Activated CD8-positive, alpha-beta T cell treated with anti-CD3 and anti-CD28 coated beads for 36 hours (primary cell): Measurements from ENCODE around the gene OR2L5. TPM values are rescaled to one million over a fixed set of nuclear protein-coding genes. Genes with fewer than 3 reads are reported as not detected.

Experiments used
- ATAC-seq: fragments of 200-7000 bp; cut with Tn5 transposase; one replicate; pipeline ENCODE4 v1.10.0; 2021; ENCODE audit warnings: mild to moderate bottlenecking, moderate library complexity
- CTCF ChIA-PET: fragments of 350-600 bp; sonication (Branson Sonifier 250); formaldehyde crosslinking; loops from one replicate; lab custom pipeline; 2021; ENCODE audit warnings: antibody characterized with exemption; lab: Charles Lee
- POLR2A ChIA-PET: fragments of 350-600 bp; sonication (Branson Sonifier 250); formaldehyde crosslinking; loops from one replicate; lab custom pipeline; 2021; ENCODE audit warnings: antibody characterized with exemption; lab: Charles Lee
- DNase-seq: peaks from one replicate; pipeline ENCODE4 v3.0.0-alpha.2; 2020
- H3K27ac Mint-ChIP-seq: one replicate; pipeline ENCODE4 v1.8.0; 2021; ENCODE audit warnings: mild to moderate bottlenecking, mixed read lengths
- H3K27me3 Mint-ChIP-seq: one replicate; pipeline ENCODE4 v1.8.0; 2021; ENCODE audit warnings: mixed read lengths
- H3K36me3 Mint-ChIP-seq: one replicate; pipeline ENCODE4 v1.8.0; 2021; ENCODE audit warnings: low read depth, mixed read lengths
- H3K4me1 Mint-ChIP-seq: one replicate; pipeline ENCODE4 v1.8.0; 2021; ENCODE audit warnings: low read depth, mixed read lengths
- H3K4me3 Mint-ChIP-seq: one replicate; pipeline ENCODE4 v1.8.0; 2021; ENCODE audit warnings: mild to moderate bottlenecking, moderate library complexity, mixed read lengths
- H3K9me3 Mint-ChIP-seq: one replicate; pipeline ENCODE4 v1.8.0; 2021; ENCODE audit warnings: mixed read lengths
- CTCF ChIP-seq: fragments of 200-600 bp; IDR thresholded peaks from one replicate; pipeline ENCODE4 v1.8.0; 2022; ENCODE audit warnings: antibody characterized with exemption, mild to moderate bottlenecking
- intact Hi-C: fragments of 100-400 bp; cut with micrococcal nuclease; formaldehyde crosslinking; loops from one replicate; pipeline ENCODE4 v1.10.0; 2022
- total RNA-seq, 2 experiments: library from RNA; stranded (reverse); gene quantifications; one replicate each; pipeline ENCODE4 v1.2.3, GENCODE V29; 2021

The OR2L5 gene
- total RNA-seq, 2 experiments from 2014 or later: not detected

DNA sequence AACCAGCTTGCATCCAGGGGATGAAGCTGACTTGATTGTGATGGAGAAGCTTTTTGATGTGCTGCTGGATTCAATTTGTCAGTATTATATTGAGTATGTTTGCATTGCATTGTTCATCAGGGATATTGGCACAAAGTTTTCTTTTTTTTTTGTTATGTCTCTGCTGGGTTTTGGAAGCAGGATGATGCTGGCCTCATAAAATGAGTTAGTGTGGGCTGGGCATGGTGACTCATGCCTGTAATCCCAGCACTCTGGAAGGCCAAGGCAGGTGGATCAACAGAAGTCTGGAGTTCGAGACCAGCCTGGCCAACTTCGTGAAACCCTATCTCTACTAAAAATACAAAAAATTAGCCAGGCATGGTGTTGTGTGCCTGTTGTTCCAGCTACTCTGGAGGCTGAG lies 41.8 kb downstream of the OR2L5 start:
- CTCF ChIA-PET: no interaction called here
- POLR2A ChIA-PET: no interaction called here
- intact Hi-C loops: no loop called here
- no peak for TF ChIP-seq CTCF
- no peaks in the 10 kb centered on the region for H3K27me3 Mint-ChIP-seq
- DNase-seq (no peak), ATAC-seq (no peak)
- H3K4me3 Mint-ChIP-seq: no peak overlapping the region
- no peaks in the 10 kb centered on the region for H3K36me3 Mint-ChIP-seq
- no peaks in the 10 kb centered on the region for H3K4me1 Mint-ChIP-seq
- H3K27ac Mint-ChIP-seq: no peak overlapping the region
- peaks cover 26% of the 10 kb centered on the region for H3K9me3 Mint-ChIP-seq

- no peak for DNase-seq
- H3K4me1 Mint-ChIP-seq: no peaks in the 10 kb centered on the region
- intact Hi-C loops: no loop called here
- H3K36me3 Mint-ChIP-seq: no peaks in the 10 kb centered on the region
- POLR2A ChIA-PET: no interaction called here
- H3K27ac Mint-ChIP-seq: no peak overlapping the region
- TF ChIP-seq CTCF: no peak
- H3K9me3 Mint-ChIP-seq: peaks cover 13% of the 10 kb centered on the region
- CTCF ChIA-PET: no interaction called here
- no peaks in the 10 kb centered on the region for H3K27me3 Mint-ChIP-seq
- no peak overlapping the region for H3K4me3 Mint-ChIP-seq
- ATAC-seq: no peak
Measured at GRCh38 chr1:248065071-248065470, 51.6 kb downstream of the OR2L5 start.

DNA sequence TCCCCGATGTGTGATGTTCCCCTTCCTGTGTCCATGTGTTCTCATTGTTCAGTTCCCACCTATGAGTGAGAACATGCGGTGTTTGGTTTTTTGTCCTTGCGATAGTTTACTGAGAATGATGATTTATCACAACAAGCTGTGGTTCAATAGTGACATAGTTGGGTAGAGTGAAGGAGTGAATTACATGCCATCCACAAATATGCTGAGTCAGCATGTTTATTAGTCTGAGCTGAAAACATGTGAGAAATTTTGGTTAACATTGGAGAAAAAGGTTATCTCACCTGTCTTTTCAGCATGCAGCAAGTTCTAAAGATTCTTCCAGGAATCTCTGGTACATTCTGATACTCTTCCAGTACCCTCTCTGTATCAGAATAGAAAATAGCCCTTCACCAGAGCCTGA lies 52.1 kb downstream of the OR2L5 start:
- H3K27ac Mint-ChIP-seq: no peak overlapping the region
- TF ChIP-seq CTCF: no peak
- H3K4me1 Mint-ChIP-seq: no peaks in the 10 kb centered on the region
- CTCF ChIA-PET: no interaction called here
- peaks cover 15% of the 10 kb centered on the region for H3K9me3 Mint-ChIP-seq
- intact Hi-C loops: no loop called here
- no peaks in the 10 kb centered on the region for H3K27me3 Mint-ChIP-seq
- no peak overlapping the region for H3K4me3 Mint-ChIP-seq
- POLR2A ChIA-PET: no interaction called here
- no peaks in the 10 kb centered on the region for H3K36me3 Mint-ChIP-seq
- no peak for ATAC-seq
- no peak for DNase-seq

Other genes starting within 250 kb of the OR2L5 start
- gene OR14A16, start 189.5 kb upstream of the OR2L5 start, total RNA-seq: not detected
- gene OR11L1, start 171.8 kb upstream of the OR2L5 start, total RNA-seq: not detected
- gene TRIM58, start 156.5 kb upstream of the OR2L5 start, total RNA-seq: under 1 TPM in 1 of 2 experiments, not detected in 1; 0.11 TPM
- not detected for gene OR2W3, start 118.1 kb upstream of the OR2L5 start, total RNA-seq
- gene OR2T8, start 93.4 kb upstream of the OR2L5 start, total RNA-seq: not detected
- gene OR2AJ1, start 88.8 kb upstream of the OR2L5 start, total RNA-seq: not detected
- under 1 TPM; 0.29 to 0.34 TPM for gene OR2L8, start 64.8 kb upstream of the OR2L5 start, total RNA-seq
- gene OR2AK2, start 48.4 kb upstream of the OR2L5 start, total RNA-seq: not detected
- gene OR2L2, start 16.4 kb downstream of the OR2L5 start, total RNA-seq: under 1 TPM in 1 of 2 experiments, not detected in 1; 0.07 TPM
- not detected for gene OR2L3, start 33.2 kb downstream of the OR2L5 start, total RNA-seq
- gene OR2L13, start 81.5 kb downstream of the OR2L5 start, total RNA-seq: not detected
- gene OR2M5, start 131.5 kb downstream of the OR2L5 start, total RNA-seq: not detected
- not detected for gene OR2M2, start 161.2 kb downstream of the OR2L5 start, total RNA-seq
- not detected for gene OR2M3, start 183.6 kb downstream of the OR2L5 start, total RNA-seq
- not detected for gene OR2M4, start 217.8 kb downstream of the OR2L5 start, total RNA-seq